NCI-H510A (cell line): Measurements from ENCODE around the gene SLC6A19.
"Not testable (repeated sequence)": the region's sequence is repeated elsewhere in the genome, so short reads cannot be mapped to it uniquely, and the experiment has no call there.

Experiments used
- DNase-seq: peaks from one replicate; lab custom pipeline; 2025; lab: John Stamatoyannopoulos, UW

Gene SLC6A19

GRCh38 chr5:1201327-1202025 lies at the start of gene SLC6A19:
Gene SLC6A19, plus strand, starts transcription at chr5:1201595. Its CDS starts 56 bp downstream, at chr5:1201651.
- no peak for DNase-seq

GRCh38 chr5:1152156-1152555 lies 49.2 kb upstream of the SLC6A19 start:
- DNase-seq, result no peak

GRCh38 chr5:1152771-1153282 lies 48.6 kb upstream of the SLC6A19 start:
- DNase-seq, result no peak

- DNase-seq, result no peak
Observed at GRCh38 chr5:1153428-1153827, 48.0 kb upstream of the SLC6A19 start.

GRCh38 chr5:1155191-1156032 lies 46.0 kb upstream of the SLC6A19 start:
- no peak for DNase-seq

- DNase-seq, result no peak
Observed at GRCh38 chr5:1156033-1156753, 45.2 kb upstream of the SLC6A19 start.

- DNase-seq, result no peak
Observed at GRCh38 chr5:1156754-1157460, 44.5 kb upstream of the SLC6A19 start.

GRCh38 chr5:1157461-1157986 lies 43.9 kb upstream of the SLC6A19 start:
- not testable (repeated sequence) for DNase-seq

GRCh38 chr5:1158647-1159340 lies 42.6 kb upstream of the SLC6A19 start:
- no peak for DNase-seq

GRCh38 chr5:1159341-1159675 lies 42.1 kb upstream of the SLC6A19 start:
- DNase-seq, result no peak

- DNase-seq, result no peak
Observed at GRCh38 chr5:1159774-1160406, 41.5 kb upstream of the SLC6A19 start.

GRCh38 chr5:1161108-1161832 lies 40.1 kb upstream of the SLC6A19 start:
- no peak for DNase-seq

GRCh38 chr5:1161833-1162229 lies 39.6 kb upstream of the SLC6A19 start:
- no peak for DNase-seq

GRCh38 chr5:1162276-1162675 lies 39.1 kb upstream of the SLC6A19 start:
- DNase-seq, result no peak

GRCh38 chr5:1162751-1163150 lies 38.6 kb upstream of the SLC6A19 start:
- DNase-seq, result no peak

- no peak for DNase-seq
Observed at GRCh38 chr5:1163366-1163765, 38.0 kb upstream of the SLC6A19 start.

- no peak for DNase-seq
Observed at GRCh38 chr5:1163879-1164278, 37.5 kb upstream of the SLC6A19 start.

- DNase-seq, result no peak
Observed at GRCh38 chr5:1164696-1165630, 36.4 kb upstream of the SLC6A19 start.

- DNase-seq, result no peak
Observed at GRCh38 chr5:1165864-1166263, 35.5 kb upstream of the SLC6A19 start.
